NCI-H1105 (cell line): ENCODE measurements around the gene SLC7A5.
"Not testable (repeated sequence)": the region's sequence is repeated elsewhere in the genome, so short reads cannot be mapped to it uniquely, and the experiment has no call there.

ENCODE experiments used
- DNase-seq: peaks from one replicate; lab custom pipeline; 2025; lab: John Stamatoyannopoulos, UW

The SLC7A5 gene

DNA sequence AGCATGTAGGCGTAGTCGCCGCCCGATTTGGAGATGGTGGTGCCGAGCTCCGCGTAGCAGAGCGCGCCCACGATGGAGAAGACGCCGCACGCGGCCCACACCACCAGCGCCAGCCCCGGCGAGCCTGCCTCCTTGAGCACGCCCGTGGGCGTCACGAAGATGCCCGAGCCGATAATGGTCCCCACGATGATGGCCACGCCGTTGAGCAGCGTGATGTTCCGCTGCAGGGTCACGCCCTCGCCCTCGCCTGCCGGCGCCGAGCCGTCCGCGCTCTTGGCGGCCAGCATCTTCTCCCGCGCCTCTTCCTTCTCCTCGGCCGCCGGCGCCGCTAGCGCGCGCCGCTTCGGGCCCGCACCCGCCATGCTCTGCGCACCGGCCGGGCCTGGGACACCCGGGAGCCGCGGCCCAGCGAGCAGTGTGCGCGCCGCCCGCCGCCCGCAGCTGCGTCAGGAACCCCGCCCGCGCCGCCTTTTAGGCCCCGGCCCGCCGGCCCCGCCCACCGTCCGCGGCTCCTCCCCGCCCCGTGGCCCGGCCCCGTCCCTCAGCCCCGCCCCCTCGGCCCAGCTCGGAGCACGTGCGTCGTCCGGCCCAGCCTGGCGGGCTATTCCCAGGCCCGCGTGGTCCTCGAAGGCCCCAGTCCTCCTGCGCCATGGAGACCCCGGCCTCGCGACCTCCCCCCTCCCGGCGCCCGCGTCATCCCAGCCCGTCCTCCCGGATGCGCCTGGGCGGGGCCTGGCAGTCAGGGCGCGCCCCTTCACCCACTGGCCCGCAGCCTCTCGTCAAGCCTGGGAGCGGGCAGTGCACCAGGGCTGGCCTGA lies at the start of gene SLC7A5:
TSS of gene SLC7A5 (minus strand) at position 447 of the 818 bp plus-strand sequence. CDS start at position 362, 85 bp downstream.
- DNase-seq = peak; percentile 21

GRCh38 chr16:87918338-87918737 lies 49.0 kb upstream of the SLC7A5 start:
- no peak for DNase-seq

GRCh38 chr16:87917503-87917902 lies 48.2 kb upstream of the SLC7A5 start:
- DNase-seq = no peak

GRCh38 chr16:87914812-87915211 lies 45.5 kb upstream of the SLC7A5 start:
- no peak for DNase-seq

DNA sequence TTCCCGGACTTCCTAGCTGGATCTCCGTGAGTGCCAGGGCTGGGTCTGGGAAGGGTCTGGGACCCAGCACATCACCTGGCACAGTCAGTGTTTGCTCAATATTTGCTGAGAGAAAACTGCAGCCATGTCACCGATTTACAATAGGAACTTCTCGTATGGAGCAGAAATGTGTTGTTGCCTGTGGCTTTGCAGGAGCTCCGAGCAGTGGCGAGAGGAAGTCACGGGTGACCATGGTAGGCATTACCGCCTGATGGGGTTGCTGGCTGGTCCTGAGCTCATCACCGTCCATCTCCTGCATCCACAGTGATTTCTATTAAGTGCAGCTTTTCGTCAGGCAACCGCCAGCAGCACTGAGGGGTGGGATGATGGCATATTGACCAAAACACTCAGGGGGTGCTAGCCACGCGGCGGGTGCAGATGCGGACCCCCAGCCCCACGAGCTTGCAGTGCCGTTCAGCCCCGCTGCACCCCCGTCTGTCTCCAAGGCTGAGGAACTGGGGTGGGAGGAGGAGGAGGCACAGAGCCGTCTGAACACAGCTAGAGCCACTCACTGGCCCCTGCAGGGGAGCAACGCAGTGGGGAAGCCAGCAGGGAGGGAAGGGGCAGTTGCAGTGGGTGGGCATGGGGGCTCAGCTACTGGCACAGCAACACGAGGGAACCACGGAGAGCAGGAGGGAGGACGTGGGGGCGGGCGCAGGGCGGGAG lies 44.9 kb upstream of the SLC7A5 start:
- not testable (repeated sequence) for DNase-seq

- not testable (repeated sequence) for DNase-seq
Measured at GRCh38 chr16:87912691-87913090, 43.4 kb upstream of the SLC7A5 start.

- peak; percentile 81 for DNase-seq
Measured at GRCh38 chr16:87911106-87911763, 41.9 kb upstream of the SLC7A5 start.

GRCh38 chr16:87909203-87909935 lies 40.1 kb upstream of the SLC7A5 start:
- not testable (repeated sequence) for DNase-seq

GRCh38 chr16:87908101-87908500 lies 38.8 kb upstream of the SLC7A5 start:
- not testable (repeated sequence) for DNase-seq

DNA sequence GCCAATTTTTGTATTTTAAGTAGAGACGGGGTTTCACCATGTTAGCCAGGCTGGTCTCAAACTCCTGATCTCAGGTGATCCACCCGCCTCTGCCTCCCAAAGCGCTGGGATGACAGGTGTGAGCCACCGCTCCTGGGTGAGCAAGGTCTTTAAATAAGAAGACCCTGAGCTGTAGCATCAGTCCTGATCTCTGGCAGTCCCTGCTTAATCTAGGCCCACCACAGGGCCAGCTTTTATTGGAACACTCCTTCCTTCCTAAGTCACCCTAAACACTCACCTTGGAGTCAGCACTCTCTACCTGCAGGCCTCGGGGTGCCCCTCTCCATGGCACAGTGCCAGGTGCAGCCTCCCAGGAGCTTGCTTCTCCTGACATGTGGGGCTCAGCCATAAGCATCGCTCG lies 36.2 kb upstream of the SLC7A5 start:
- not testable (repeated sequence) for DNase-seq

- DNase-seq = not testable (repeated sequence)
Measured at GRCh38 chr16:87904963-87905362, 35.7 kb upstream of the SLC7A5 start.

GRCh38 chr16:87900489-87900888 lies 31.2 kb upstream of the SLC7A5 start:
- DNase-seq = not testable (repeated sequence)

DNA sequence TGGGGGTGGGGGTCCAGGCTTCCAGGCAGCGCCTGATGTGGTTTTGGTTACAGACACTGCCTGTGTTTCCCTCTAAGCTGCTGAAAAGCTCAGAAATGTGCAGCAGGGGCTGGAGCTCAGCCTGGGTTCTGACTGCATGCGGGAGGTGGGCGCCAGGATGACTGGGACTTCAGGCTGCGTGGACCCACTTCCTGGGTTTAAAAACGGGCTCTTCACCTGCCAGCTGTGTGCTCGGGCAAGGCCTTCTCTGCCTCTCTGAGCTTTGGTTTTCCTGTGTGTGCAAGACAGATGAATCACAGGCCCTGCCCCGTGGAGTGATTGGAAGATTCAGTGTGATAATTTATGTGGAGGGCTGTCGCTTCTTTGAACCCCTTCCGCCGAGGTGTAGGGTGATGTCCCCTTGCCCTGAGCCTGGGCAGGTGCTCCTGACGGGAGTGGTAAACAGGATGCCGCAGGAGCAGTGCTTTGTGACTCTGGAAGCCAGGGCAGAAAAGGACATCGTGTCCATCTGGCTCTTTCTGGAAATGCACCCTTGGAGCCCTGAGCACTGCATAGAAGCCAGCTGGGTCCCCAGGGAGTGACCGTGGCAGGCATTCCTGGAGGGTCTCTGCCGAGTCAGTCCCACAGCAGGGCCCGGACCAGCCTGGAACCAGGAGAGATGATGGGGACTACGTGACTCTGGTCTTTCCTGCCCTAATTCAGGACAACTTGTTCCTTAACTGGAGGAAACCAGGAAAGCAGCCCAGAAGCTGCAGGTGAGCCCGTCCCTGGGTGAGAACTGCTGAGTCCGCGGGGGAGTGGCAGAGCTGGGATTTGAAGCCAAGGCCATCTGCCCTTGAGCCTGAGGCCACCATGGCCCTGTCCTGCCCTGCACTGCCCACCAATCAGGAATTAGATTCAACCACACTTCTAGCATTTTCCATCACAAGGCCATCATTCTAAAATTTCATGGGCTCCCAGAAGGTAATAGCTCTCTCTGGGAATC lies 28.5 kb upstream of the SLC7A5 start:
- no peak for DNase-seq

DNA sequence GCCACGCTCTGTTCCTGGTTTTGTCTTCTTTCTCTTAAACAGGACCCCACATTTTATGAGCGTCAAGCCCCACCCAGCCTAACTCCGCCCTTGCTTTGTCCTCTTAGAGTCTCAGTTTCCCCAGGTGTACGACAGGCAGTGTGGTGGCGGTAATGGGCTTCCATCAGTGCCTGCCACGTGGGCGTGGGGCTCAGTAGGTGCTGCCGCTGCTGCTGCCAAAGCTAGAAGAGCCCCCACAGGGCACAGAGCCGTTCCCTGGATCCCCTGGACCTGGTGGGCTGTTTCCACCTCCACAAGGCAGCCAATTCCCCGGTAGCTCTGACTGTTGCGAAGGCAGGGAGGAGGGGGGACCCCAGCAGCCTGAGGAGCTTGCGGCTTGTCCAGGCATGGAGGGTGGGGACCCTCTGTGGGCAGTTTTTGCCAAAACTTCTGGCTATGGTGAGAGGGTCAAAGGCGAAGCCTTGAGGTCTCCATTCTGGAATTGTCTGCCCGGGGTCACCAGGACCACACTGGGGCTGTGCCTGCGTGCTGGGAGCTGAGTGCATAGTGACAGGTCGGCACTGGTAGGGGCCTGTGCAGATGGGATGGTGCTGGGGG lies 27.7 kb upstream of the SLC7A5 start:
- not testable (repeated sequence) for DNase-seq

GRCh38 chr16:87896176-87896890 lies 27.0 kb upstream of the SLC7A5 start:
- not testable (repeated sequence) for DNase-seq

GRCh38 chr16:87895641-87896141 lies 26.4 kb upstream of the SLC7A5 start:
- no peak for DNase-seq

DNA sequence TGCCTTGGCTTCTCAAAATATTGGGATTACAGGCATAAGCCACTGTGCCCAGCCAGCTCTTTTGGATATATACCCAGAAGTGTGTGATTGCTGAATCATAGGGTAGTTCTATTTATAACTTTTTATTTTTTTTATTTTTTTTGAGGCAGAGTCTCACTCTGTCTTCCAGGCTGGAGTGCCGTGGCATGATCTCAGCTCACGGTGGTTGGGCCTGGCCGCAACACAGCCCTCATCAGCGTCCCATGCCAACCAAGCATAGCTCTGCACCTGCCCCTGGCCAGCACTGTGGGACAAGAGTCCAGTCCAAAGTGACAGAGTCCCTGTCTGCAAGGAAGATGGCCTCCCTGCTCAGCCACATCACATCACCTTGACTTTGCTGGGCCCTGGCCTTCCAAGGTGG lies 24.7 kb upstream of the SLC7A5 start:
- not testable (repeated sequence) for DNase-seq

GRCh38 chr16:87891764-87892163 lies 22.5 kb upstream of the SLC7A5 start:
- DNase-seq = no peak

- not testable (repeated sequence) for DNase-seq
Measured at GRCh38 chr16:87889762-87890161, 20.5 kb upstream of the SLC7A5 start.
